ENCODE data around the gene GSG1L.

GRCh38 chr16:28062847-28063521 lies 530 bp downstream of the GSG1L start:
- no peak for TF ChIP-seq CTCF (IDR thresholded peaks at IDR 0.05; ENCODE audit: insufficient read depth, low read length, poor library complexity, severe bottlenecking)
- no peak for TF ChIP-seq EZH2phosphoT487 (conservative IDR thresholded peaks at IDR 0.05; ENCODE audit: low read length)
